Testis (tissue), 3 donors: ENCODE data around the gene PLXNB3. TPM values are rescaled to one million over a fixed set of nuclear protein-coding genes. Genes with fewer than 3 reads are reported as not detected.

ENCODE experiments used
- DNase-seq: peaks from one replicate; pipeline ENCODE4 v3.0.0-alpha.2; 2019
- H3K27ac ChIP-seq, 2 donors: fragments of 200-600 bp; sonication (generic); one replicate each; pipeline ENCODE4 v1.5.1; 2019
- H3K27me3 ChIP-seq: fragments of 200-600 bp; sonication (generic); one replicate; pipeline ENCODE4 v1.5.1; 2019
- H3K36me3 ChIP-seq: fragments of 200-600 bp; sonication (generic); one replicate; pipeline ENCODE4 v1.5.1; 2017; ENCODE audit warnings: low read depth; ENCODE audit errors: missing control alignments
- H3K4me1 ChIP-seq: fragments of 200-600 bp; sonication (generic); one replicate; pipeline ENCODE4 v1.5.1; 2019
- H3K4me3 ChIP-seq, 2 donors: fragments of 200-600 bp; sonication (generic); one replicate each; pipeline ENCODE4 v1.5.1; 2017 to 2019
- H3K9me3 ChIP-seq: fragments of 200-600 bp; sonication (generic); one replicate; pipeline ENCODE4 v1.5.1; 2017
- CTCF ChIP-seq, 3 experiments: fragments of 450-650 bp in 2 of 3; fragments of 200-600 bp in 1 of 3; sonication (generic) in 1 of 3; IDR thresholded peaks; one replicate each; pipeline ENCODE4 v1.5.1; 2016 to 2019; ENCODE audit warnings: antibody characterized with exemption in 3 of 3, mild to moderate bottlenecking in 2 of 3, moderate library complexity in 1 of 3
- POLR2A ChIP-seq: fragments of 450-650 bp; IDR thresholded peaks from one replicate; pipeline ENCODE4 v1.6.1; 2017; ENCODE audit warnings: antibody characterized with exemption, mild to moderate bottlenecking, moderate library complexity
- WGBS, 2 donors: methylation state at CpG; one replicate each; pipeline ENCODE4 v1.1.5; 2018; 5-methylcytosine and 5-hydroxymethylcytosine counted together
- intact Hi-C: fragments of 100-400 bp; cut with DNase I; formaldehyde crosslinking; loops from one replicate; pipeline ENCODE4 v1.15.1; 2023; ENCODE audit warnings: low total_unique reads
- polyA plus RNA-seq: library from polyadenylated mRNA; stranded (reverse); fragments of 350-450 nt; fragmentation: Illumina TruSeq; extraction: RNeasy Lipid Tissue Mini Kit (QIAGEN cat#74804); gene quantifications from one replicate; pipeline ENCODE4 v1.2.3, GENCODE V29; 2014; ENCODE audit warnings: low read depth, low replicate concordance; ENCODE audit not compliant: insufficient read depth
- total RNA-seq, 2 donors: library from RNA; depleted of rRNA; stranded (reverse); fragments of >200 nt; gene quantifications; one replicate each; pipeline ENCODE4 v1.2.3, GENCODE V29; 2016

PLXNB3 gene
- total and polyA plus RNA-seq, 3 donors from 2014 or later, result 28.0 to 57.9 (median 49.3) TPM

GRCh38 chrX:153762626-153763173 lies 1.3 kb upstream of the PLXNB3 start:
- Histone ChIP-seq H3K4me3 (no peak overlapping the region), H3K36me3 (no peaks in the 10 kb centered on the region), H3K27me3 (no peaks in the 10 kb centered on the region), H3K9me3 (no peaks in the 10 kb centered on the region), H3K4me1 (peaks cover 14% of the 10 kb centered on the region), H3K27ac (no peak overlapping the region)
- WGBS, 2 donors, result 92% methylated on average over 14 of the region's 14 CpGs; no CpG with 5 or more reads in 1 of the 2 donors
- no peak for DNase-seq
- intact Hi-C loops, result loop anchor here (10.0 kb wide), 1 partner anchor 192 kb away; no protein-coding TSS in a partner anchor
- no peak for TF ChIP-seq POLR2A
- TF ChIP-seq CTCF (IDR thresholded peaks at IDR 0.05), result no peak

- H3K27me3 ChIP-seq, result no peaks in the 10 kb centered on the region
- TF ChIP-seq CTCF (IDR thresholded peaks at IDR 0.05) (no peak), POLR2A (no peak)
- no peaks in the 10 kb centered on the region for H3K9me3 ChIP-seq
- no peaks in the 10 kb centered on the region for H3K36me3 ChIP-seq
- intact Hi-C loops, result loop anchor here (10.0 kb wide), 1 partner anchor 191 kb away; no protein-coding TSS in a partner anchor
- DNase-seq, result no peak
- H3K27ac ChIP-seq, result no peak overlapping the region
- peaks cover 14% of the 10 kb centered on the region for H3K4me1 ChIP-seq
- 76 to 84% methylated on average over 6 to 18 of the region's 18 CpGs for WGBS, 2 donors
- H3K4me3 ChIP-seq, result no peak overlapping the region
Observed at GRCh38 chrX:153763298-153763932, 634 bp upstream of the PLXNB3 start.

- WGBS, 2 donors, result 53% methylated on average over 3 of the region's 7 CpGs; no CpG with 5 or more reads in 1 of the 2 donors
- Histone ChIP-seq H3K4me1 (peaks cover 14% of the 10 kb centered on the region), H3K27ac (peak overlapping the region; percentile 39 to 72), H3K9me3 (no peaks in the 10 kb centered on the region), H3K4me3 (no peak overlapping the region), H3K27me3 (no peaks in the 10 kb centered on the region), H3K36me3 (no peaks in the 10 kb centered on the region)
- DNase-seq, result no peak
- TF ChIP-seq CTCF (IDR thresholded peaks at IDR 0.05) (no peak), POLR2A (no peak)
- intact Hi-C loops, result loop anchor here (10.0 kb wide), 1 partner anchor 190 kb away; no protein-coding TSS in a partner anchor
Observed at GRCh38 chrX:153764786-153765137, 713 bp downstream of the PLXNB3 start.

GRCh38 chrX:153765138-153766079 lies 1.4 kb downstream of the PLXNB3 start:
- TF ChIP-seq CTCF (IDR thresholded peaks at IDR 0.05), result no peak
- TF ChIP-seq POLR2A, result no peak
- H3K27ac ChIP-seq, result peak overlapping the region; percentile 72
- DNase-seq, result peak; percentile 65
- H3K27me3 ChIP-seq, result no peaks in the 10 kb centered on the region
- no peaks in the 10 kb centered on the region for H3K36me3 ChIP-seq
- intact Hi-C loops, result loop anchor here (10.0 kb wide), 1 partner anchor 189 kb away; no protein-coding TSS in a partner anchor
- no peaks in the 10 kb centered on the region for H3K9me3 ChIP-seq
- H3K4me1 ChIP-seq, result peaks cover 14% of the 10 kb centered on the region
- no peak overlapping the region for H3K4me3 ChIP-seq
- 56% methylated on average over 11 of the region's 27 CpGs; no CpG with 5 or more reads in 1 of the 2 donors for WGBS, 2 donors
